ENCODE results near the gene BEST2. TPM values are rescaled to one million over a fixed set of nuclear protein-coding genes. Genes with fewer than 3 reads are reported as not detected.
A peak's percentile ranks its signal among the peaks of the same experiment; 100 is the strongest.

The BEST2 gene
- polyA plus RNA-seq, 3 donors from 2014 or later, result not detected

DNA sequence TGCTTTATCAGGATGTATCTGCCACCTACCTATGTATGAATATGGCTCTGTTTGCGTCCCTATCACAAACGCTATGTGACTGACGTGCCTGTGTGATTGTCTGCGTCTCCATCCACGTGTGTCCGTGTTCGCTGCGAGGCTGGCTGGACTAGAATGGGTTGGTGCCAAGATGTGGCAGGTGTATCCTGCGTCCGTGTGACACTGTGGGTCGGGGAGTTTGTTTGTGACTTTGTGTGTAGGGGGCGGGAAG lies 30.5 kb downstream of the BEST2 start:
- Mint-ChIP-seq H3K27me3 (ENCODE audit: low read depth in 3 of 3) (peaks cover 7 to 21% (median 17%) of the 10 kb centered on the region in 3 donors), H3K27ac (peak overlapping the region in 5 of 6 donors; percentile 93 to 98 (median 95)), H3K4me1 (peaks cover 33 to 35% of the 10 kb centered on the region in 2 donors), H3K36me3 (no peaks in the 10 kb centered on the region), H3K4me3 (peak overlapping the region; percentile 81 to 95 (median 90)), H3K9me3 (no peaks in the 10 kb centered on the region)
- no peak for DNase-seq

DNA sequence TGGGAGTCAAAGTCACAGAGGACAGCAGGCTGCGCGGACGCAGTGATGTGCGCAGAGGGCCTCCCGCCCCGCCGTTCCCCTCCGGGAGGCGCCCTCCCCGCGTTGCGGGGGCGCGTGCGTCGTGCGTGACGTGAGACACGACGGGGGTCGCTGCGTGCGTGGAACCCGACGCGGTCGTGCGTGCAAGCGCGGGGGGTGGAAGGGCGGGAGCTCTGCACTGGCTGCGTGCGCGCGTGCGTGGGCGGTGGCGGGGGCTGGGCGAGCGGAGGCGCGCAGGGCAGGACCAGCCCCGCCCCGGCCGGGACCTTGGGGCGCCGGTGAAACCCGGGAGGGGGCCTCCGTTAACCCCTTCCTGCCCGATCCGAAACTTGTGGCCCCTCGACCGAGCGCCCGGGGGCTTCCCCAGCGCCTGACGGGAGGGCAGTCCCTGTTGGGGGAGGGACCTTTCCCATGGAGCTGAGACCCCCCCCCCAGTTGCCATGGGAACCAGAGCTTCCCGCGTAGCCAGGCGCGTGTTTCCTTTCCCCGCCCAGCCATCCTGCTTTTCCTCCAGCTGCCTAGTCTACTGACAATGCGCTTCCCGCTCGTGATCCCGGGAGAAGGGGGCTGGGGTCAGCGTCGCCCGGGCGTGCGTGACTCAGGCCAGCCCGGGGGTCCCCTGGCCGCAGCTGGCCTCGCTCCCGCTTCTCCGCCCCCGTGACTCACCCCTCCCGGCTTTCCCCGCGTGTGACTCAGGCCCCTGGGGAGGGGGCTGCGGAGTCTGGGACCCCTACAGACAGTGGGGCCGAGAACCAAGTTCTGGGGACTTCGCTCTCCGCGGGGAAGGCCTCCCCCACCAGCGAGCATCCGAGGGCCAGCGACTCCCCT lies 31.1 kb downstream of the BEST2 start:
- DNase-seq, result peak; percentile 95 to 97 (median 96)
- Mint-ChIP-seq H3K9me3 (no peaks in the 10 kb centered on the region), H3K27ac (peak overlapping the region in 5 of 6 donors; percentile 93 to 98 (median 95)), H3K4me1 (peaks cover 28 to 30% of the 10 kb centered on the region in 2 donors), H3K4me3 (peak overlapping the region; percentile 81 to 95 (median 90)), H3K27me3 (ENCODE audit: low read depth in 3 of 3) (peaks cover 7 to 16% (median 14%) of the 10 kb centered on the region in 3 donors), H3K36me3 (no peaks in the 10 kb centered on the region)

DNA sequence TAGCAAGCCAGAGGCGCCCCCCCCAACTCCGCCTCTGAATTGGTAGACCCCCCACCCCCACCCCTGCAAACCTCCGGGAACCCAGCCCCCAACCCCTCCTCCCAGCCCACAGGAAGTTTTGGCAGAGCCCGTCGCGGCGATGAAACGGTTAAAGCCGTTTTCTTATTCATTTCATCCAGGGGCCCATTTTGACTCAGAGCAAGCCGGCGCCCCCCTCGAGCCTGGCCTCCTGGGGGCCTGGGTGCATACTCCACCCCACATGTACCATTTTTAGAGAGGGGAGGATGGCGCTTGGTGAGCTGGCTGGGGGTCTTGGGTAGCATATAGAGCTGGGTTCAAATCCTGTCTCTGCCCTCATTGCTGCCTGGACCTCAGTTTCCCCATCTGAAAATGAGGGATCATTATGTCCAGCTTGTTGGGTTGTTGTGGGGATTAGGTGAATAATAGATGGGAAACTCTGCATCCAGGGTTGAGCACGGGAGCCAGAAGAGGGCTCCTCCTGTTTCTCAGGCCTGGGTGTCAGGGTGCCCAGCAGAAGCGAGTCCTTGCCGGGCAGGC lies 31.8 kb downstream of the BEST2 start:
- no peaks in the 10 kb centered on the region for H3K9me3 Mint-ChIP-seq
- H3K27ac Mint-ChIP-seq, result peak overlapping the region in 4 of 6 donors; percentile 83 to 92 (median 90)
- H3K4me1 Mint-ChIP-seq, result peaks cover 24 to 27% of the 10 kb centered on the region in 2 donors
- H3K36me3 Mint-ChIP-seq, result no peaks in the 10 kb centered on the region
- DNase-seq, result no peak
- peak overlapping the region; percentile 53 to 72 (median 58) for H3K4me3 Mint-ChIP-seq
- peaks cover 7 to 17% (median 11%) of the 10 kb centered on the region in 3 donors for H3K27me3 Mint-ChIP-seq (ENCODE audit: low read depth in 3 of 3)

DNA sequence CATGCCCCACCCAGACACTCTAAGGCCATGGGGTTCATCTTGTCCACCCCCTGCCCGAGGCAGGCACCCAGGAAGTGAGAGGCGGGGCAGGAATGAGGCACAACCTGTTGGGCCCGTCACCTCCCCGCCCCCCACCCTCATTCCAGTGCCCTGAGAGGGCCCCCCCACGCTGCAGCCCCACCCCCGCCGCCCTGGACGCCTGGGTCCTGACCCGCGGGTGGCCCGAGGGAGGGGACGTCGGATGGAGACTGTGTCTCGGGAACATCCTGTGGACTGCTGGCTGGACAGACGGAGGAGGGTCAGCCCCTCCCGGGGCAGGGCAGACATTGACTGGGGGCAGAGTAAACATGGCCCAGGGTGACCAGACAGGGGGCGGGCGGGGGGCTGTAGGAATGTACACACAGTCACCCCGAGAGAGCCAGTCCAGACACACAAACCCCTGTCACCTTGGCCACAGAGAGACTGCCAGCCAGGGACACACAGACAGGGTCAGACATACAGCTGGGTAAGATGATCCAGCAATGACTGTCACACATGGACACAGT lies 32.3 kb downstream of the BEST2 start:
- H3K4me1 Mint-ChIP-seq, result peaks cover 25% of the 10 kb centered on the region in 2 donors
- H3K4me3 Mint-ChIP-seq, result peak overlapping the region; percentile 53 to 72 (median 58)
- peaks cover 7 to 20% (median 11%) of the 10 kb centered on the region in 3 donors for H3K27me3 Mint-ChIP-seq (ENCODE audit: low read depth in 3 of 3)
- H3K27ac Mint-ChIP-seq, result peak overlapping the region in 4 of 6 donors; percentile 83 to 92 (median 90)
- DNase-seq, result no peak
- no peaks in the 10 kb centered on the region for H3K9me3 Mint-ChIP-seq
- no peaks in the 10 kb centered on the region for H3K36me3 Mint-ChIP-seq

DNA sequence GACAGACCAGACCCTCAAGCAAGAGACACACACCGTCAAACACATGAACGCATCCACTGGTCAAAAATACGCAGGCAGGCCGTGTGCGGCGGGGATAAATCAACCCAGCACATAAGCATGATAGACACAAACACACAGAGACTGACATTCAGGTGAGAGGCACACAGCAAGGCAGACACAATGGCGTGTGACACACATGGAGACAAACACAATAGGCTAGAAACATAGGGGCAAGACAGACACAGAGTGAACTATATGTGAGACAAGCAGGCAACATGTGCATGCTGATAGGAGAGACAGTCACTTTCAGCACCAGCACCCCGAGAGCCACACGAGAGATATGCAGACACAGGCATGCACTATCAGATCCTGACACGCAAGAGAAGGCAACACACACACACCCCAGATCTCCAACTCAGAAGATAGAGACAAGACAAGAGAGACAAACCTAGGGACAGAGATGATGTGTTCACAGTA lies 32.8 kb downstream of the BEST2 start:
- no peak overlapping the region for H3K27ac Mint-ChIP-seq
- no peak for DNase-seq
- H3K36me3 Mint-ChIP-seq, result no peaks in the 10 kb centered on the region
- peaks cover 9 to 25% (median 10%) of the 10 kb centered on the region in 3 donors for H3K27me3 Mint-ChIP-seq (ENCODE audit: low read depth in 3 of 3)
- no peak overlapping the region for H3K4me3 Mint-ChIP-seq
- peaks cover 25 to 26% of the 10 kb centered on the region in 2 donors for H3K4me1 Mint-ChIP-seq
- no peaks in the 10 kb centered on the region for H3K9me3 Mint-ChIP-seq

DNA sequence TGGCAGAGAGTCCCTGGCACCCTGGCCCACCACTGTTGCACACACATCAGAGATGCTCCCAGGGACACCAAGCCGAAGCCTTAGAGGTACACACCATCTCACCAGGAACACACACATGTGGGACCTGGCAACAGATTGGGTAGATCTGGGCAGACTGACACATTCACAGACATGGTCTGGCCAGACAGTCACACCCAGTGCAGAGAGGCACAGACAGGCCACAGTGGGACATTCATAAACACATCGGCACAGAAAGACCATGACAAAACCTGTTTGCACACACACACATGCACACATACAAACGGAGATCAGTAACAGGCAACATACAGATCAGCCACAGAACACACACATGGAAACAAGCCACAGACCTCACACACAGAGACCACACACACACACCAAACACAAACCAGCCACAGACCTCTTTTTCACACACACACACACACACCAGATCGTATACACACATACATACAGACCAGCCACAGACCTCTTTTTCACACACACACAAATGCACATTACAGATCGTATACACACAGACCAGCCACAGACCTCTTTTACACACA lies 33.4 kb downstream of the BEST2 start:
- peaks cover 25% of the 10 kb centered on the region in 2 donors for H3K4me1 Mint-ChIP-seq
- H3K27me3 Mint-ChIP-seq (ENCODE audit: low read depth in 3 of 3), result peaks cover 9 to 26% (median 9%) of the 10 kb centered on the region in 3 donors
- H3K36me3 Mint-ChIP-seq, result no peaks in the 10 kb centered on the region
- no peak overlapping the region for H3K4me3 Mint-ChIP-seq
- H3K27ac Mint-ChIP-seq, result no peak overlapping the region
- peak; percentile 82 to 87 (median 85) for DNase-seq
- H3K9me3 Mint-ChIP-seq, result no peaks in the 10 kb centered on the region

DNA sequence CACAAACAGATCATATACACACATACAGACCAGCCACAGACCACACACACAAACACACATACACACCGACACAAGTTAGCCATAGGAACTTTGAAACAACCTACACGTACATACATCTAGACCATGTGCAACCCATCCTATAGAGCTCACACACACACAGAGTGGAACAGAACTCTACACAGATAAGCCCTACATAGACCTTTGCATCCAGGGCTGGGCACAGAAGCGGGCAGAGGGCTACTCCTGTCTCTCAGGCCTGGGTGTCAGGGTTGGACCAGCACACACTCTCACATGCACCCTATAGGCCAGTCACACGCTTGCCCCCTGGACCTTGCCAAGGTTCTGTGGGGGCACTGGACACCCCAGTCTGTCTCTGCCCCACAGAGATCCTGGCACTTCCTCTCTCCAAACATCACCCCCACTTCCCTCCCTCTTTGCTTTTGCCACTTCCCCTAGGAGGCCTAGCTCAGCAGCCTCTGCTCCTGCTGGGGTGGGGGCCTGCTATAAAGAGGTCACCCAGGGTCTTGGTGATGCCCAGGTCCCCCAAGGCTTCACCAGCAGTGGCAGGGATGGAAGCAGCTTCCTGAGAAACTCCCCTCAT lies 33.9 kb downstream of the BEST2 start:
- no peaks in the 10 kb centered on the region for H3K36me3 Mint-ChIP-seq
- no peak for DNase-seq
- peaks cover 13 to 32% (median 13%) of the 10 kb centered on the region in 3 donors for H3K27me3 Mint-ChIP-seq (ENCODE audit: low read depth in 3 of 3)
- no peak overlapping the region for H3K4me3 Mint-ChIP-seq
- H3K27ac Mint-ChIP-seq, result no peak overlapping the region
- H3K9me3 Mint-ChIP-seq, result no peaks in the 10 kb centered on the region
- peaks cover 29 to 30% of the 10 kb centered on the region in 2 donors for H3K4me1 Mint-ChIP-seq

DNA sequence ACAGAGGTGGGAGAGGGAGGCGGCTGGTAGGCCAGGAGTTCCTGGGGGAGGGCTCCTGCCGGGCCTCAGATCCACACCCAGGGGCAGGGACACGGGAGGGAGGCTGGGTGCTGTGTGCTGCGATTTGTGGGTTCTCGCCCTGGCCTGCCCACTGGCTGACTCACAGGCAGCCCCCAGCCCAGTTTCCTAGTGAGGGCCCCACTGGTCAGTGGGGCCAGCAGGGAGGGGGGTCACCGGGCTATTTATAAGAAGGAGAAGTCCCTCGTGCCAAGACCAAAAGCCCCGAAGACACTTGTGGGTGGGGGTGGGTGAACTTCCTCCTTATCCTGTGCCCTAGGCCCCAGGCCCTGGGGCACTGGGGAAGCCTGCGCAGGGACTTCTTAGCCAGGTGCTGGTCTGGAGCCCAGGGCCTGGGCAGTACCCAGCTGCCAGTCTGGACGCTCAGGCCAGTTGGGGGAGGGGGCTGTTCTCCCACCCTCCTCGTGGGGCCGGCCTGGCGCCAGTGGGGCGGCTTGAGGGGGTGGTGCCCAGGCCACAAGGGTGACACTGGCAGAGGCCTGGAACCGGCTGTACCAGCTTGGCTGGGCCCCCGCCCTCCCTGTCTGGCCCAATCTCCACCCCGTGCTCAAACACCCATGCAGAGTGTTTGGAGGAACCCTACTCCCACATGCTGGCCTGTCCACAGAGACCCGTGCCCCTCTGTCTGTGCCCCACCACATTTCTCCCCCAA lies 34.7 kb downstream of the BEST2 start:
- no peak for DNase-seq
- Mint-ChIP-seq H3K4me3 (no peak overlapping the region), H3K4me1 (peaks cover 35 to 37% of the 10 kb centered on the region in 2 donors), H3K36me3 (no peaks in the 10 kb centered on the region), H3K27me3 (ENCODE audit: low read depth in 3 of 3) (peaks cover 20 to 39% (median 21%) of the 10 kb centered on the region in 3 donors), H3K9me3 (no peaks in the 10 kb centered on the region), H3K27ac (peak overlapping the region in 4 of 6 donors; percentile 17 to 72 (median 38))

DNA sequence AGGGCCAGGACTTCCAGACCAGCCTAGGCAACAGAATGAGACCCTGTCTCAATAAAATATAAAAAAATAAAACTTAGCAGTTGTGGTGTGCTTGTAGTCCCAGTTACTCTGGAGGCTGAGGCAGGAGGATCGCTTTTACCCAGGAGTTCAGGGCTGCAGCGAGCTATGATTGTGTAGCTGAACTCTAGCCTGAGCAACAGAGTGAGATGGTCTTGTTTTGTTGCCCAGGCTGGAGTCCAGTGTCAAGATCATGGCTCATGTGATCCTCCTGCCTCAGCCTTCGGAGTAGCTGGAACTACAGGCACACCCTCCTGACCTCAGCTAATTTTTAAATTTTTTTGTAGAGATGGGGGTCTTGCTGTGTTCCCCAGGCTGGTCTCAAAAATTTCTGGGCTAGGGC lies 35.4 kb downstream of the BEST2 start:
- Mint-ChIP-seq H3K27me3 (ENCODE audit: low read depth in 3 of 3) (peaks cover 21 to 39% (median 27%) of the 10 kb centered on the region in 3 donors), H3K4me3 (no peak overlapping the region), H3K4me1 (peaks cover 30 to 32% of the 10 kb centered on the region in 2 donors), H3K9me3 (no peaks in the 10 kb centered on the region), H3K36me3 (no peaks in the 10 kb centered on the region), H3K27ac (peak overlapping the region; percentile 6 to 72 (median 42))
- no peak for DNase-seq

DNA sequence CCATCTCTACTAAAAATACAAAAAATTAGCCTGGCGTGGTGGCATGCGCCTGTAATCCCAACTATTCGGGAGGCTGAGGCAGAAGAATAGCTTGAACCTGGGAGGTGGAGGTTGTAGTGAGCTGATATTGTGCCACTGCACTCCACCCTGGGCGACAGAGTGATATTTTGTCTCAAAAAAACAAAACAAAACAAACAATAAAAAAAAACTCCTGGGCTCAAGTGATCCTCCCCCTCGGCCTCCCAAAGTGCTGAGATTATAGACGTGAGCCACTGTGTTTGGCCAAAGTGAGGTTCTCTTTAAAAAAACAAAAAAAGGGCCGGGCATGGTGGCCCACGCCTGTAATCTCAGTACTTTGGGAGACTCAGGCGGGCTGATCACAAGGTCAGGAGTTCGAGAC lies 35.9 kb downstream of the BEST2 start:
- H3K4me3 Mint-ChIP-seq, result no peak overlapping the region
- H3K27ac Mint-ChIP-seq, result peak overlapping the region in 5 of 6 donors; percentile 49 to 99 (median 72)
- H3K9me3 Mint-ChIP-seq, result no peaks in the 10 kb centered on the region
- no peaks in the 10 kb centered on the region for H3K36me3 Mint-ChIP-seq
- peaks cover 23 to 39% (median 27%) of the 10 kb centered on the region in 3 donors for H3K27me3 Mint-ChIP-seq (ENCODE audit: low read depth in 3 of 3)
- no peak for DNase-seq
- H3K4me1 Mint-ChIP-seq, result peaks cover 27 to 28% of the 10 kb centered on the region in 2 donors

DNA sequence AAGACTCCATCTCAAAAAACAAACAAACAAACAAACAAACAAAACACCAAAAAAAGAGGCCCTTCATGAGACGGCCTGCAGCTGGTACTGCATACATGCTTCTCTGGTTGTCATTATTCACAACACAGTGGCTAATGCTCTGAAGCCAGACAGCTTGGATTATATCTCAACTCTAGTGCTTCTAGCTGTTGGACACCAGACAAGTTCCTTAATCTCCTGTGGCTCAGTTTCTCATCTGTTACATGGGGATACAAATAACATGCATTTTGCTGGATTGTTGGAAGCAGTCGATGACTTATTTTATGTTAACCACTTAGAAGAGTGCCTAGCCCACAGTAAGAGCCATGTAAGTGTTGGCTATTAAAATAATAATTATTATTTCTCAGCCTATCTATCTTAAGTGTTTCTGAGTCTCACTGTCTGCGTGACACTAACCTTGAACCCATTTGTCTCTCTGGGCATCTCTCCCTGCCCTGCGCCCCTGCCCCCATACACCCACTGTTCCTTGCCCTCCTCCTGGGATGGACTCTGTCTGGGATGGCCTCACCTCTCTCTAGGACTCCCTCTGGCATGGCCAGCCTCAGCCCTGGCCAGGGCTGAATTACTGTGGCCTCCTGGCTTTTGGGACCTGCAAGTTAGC lies 36.6 kb downstream of the BEST2 start:
- H3K4me3 Mint-ChIP-seq, result peak overlapping the region in 1 of 5 donors; percentile 34
- no peaks in the 10 kb centered on the region for H3K36me3 Mint-ChIP-seq

DNA sequence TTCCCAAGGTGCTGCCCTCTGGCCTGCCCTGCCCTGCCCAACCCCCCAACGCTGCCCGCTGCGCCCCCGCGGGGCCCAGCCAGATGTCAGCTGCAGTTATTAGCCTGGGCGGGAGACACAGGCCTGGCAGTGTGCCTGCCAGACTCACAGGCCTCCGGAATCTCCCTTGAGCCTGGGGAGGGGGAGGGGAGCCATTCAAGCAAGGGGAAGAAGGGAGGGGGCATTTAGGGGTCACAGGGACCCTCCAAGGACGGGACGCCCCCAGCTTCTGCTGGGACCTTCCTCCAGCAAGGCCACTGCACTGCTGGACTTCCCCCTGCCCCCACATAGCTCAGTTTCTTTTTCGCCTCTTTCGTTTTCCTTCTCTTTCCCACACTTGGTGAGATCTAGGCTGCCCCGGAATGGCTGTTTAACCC lies 37.1 kb downstream of the BEST2 start:
- Mint-ChIP-seq H3K4me3 (peak overlapping the region; percentile 64 to 88 (median 84)), H3K4me1 (peaks cover 23 to 28% of the 10 kb centered on the region in 2 donors), H3K36me3 (no peaks in the 10 kb centered on the region), H3K27me3 (ENCODE audit: low read depth in 3 of 3) (peaks cover 32 to 46% (median 35%) of the 10 kb centered on the region in 3 donors), H3K27ac (peak overlapping the region; percentile 95 to 99 (median 99)), H3K9me3 (no peaks in the 10 kb centered on the region)
- peak; percentile 32 to 49 (median 36) for DNase-seq

More for the DNA sequence above, 36.6 kb downstream of the BEST2 start:
- Mint-ChIP-seq H3K4me1 (peaks cover 26 to 28% of the 10 kb centered on the region in 2 donors), H3K27ac (peak overlapping the region; percentile 95 to 99 (median 99)), H3K9me3 (no peaks in the 10 kb centered on the region), H3K27me3 (ENCODE audit: low read depth in 3 of 3) (peaks cover 30 to 45% (median 34%) of the 10 kb centered on the region in 3 donors)
- no peak for DNase-seq

Measured in immature natural killer cell (primary cell).